Left ventricle myocardium inferior (tissue), 1 donor: ENCODE results near the gene UBE2E3. TPM values are rescaled to one million over a fixed set of nuclear protein-coding genes. Genes with fewer than 3 reads are reported as not detected.

Experiments used
- DNase-seq: peaks from one replicate; pipeline ENCODE4 v3.0.0-alpha.2; 2020
- H3K27ac ChIP-seq: fragments of 200-600 bp; replicated peaks from 2 replicates; pipeline ENCODE4 v1.8.0; 2021
- H3K27me3 ChIP-seq: fragments of 200-600 bp; 2 replicates; pipeline ENCODE4 v1.8.0; 2021; ENCODE audit warnings: low read depth
- H3K36me3 ChIP-seq: fragments of 200-600 bp; 2 replicates; pipeline ENCODE4 v1.8.0; 2021
- H3K4me1 ChIP-seq: fragments of 200-600 bp; 2 replicates; pipeline ENCODE4 v1.8.0; 2021
- H3K4me3 ChIP-seq: fragments of 200-600 bp; 2 replicates; pipeline ENCODE4 v1.8.0; 2021; ENCODE audit warnings: mild to moderate bottlenecking, moderate library complexity
- H3K9me3 ChIP-seq: fragments of 200-600 bp; replicated peaks from 2 replicates; pipeline ENCODE4 v1.8.0; 2021
- CTCF ChIP-seq: fragments of 200-600 bp; IDR thresholded peaks from 2 replicates; pipeline ENCODE4 v1.8.0; 2021; ENCODE audit warnings: antibody characterized with exemption, mild to moderate bottlenecking, borderline replicate concordance
- intact Hi-C: fragments of 100-400 bp; cut with micrococcal nuclease; formaldehyde crosslinking; loops from one replicate; pipeline ENCODE4 v1.11.0; 2022
- total RNA-seq: library from RNA; stranded (reverse); fragmentation: NEBNext Ultra II Directional; extraction: Animal tissue kit (Norgen Biotek cat#: 25700); gene quantifications from one replicate; pipeline ENCODE4 v1.2.1, GENCODE V29; 2021
- donor health status: DM: no; HTN: yes; CAD: no; lungs with severe emphysema.

The UBE2E3 gene
- total RNA-seq, 1 donor from 2014 or later, result 53.5 TPM

- Histone ChIP-seq H3K9me3 (no peaks in the 10 kb centered on the region), H3K4me3 (no peak overlapping the region), H3K36me3 (no peaks in the 10 kb centered on the region), H3K4me1 (no peaks in the 10 kb centered on the region), H3K27me3 (no peaks in the 10 kb centered on the region), H3K27ac (no peak overlapping the region)
- TF ChIP-seq CTCF, result no peak
- intact Hi-C loops, result no loop called here
- DNase-seq, result no peak
These were observed 37.1 kb upstream of the UBE2E3 start for GRCh38 chr2:180943275-180943674.

GRCh38 chr2:180944372-180944771, 36.0 kb upstream of the UBE2E3 start:
- H3K36me3 ChIP-seq, result no peaks in the 10 kb centered on the region
- DNase-seq, result no peak
- intact Hi-C loops, result no loop called here
- no peak overlapping the region for H3K4me3 ChIP-seq
- H3K9me3 ChIP-seq, result no peaks in the 10 kb centered on the region
- H3K27me3 ChIP-seq, result no peaks in the 10 kb centered on the region
- no peak overlapping the region for H3K27ac ChIP-seq
- H3K4me1 ChIP-seq, result no peaks in the 10 kb centered on the region
- no peak for TF ChIP-seq CTCF

- no peak for TF ChIP-seq CTCF
- no peak for DNase-seq
- Histone ChIP-seq H3K36me3 (no peaks in the 10 kb centered on the region), H3K4me3 (no peak overlapping the region), H3K4me1 (no peaks in the 10 kb centered on the region), H3K27ac (no peak overlapping the region), H3K9me3 (no peaks in the 10 kb centered on the region), H3K27me3 (no peaks in the 10 kb centered on the region)
- intact Hi-C loops, result no loop called here
These were observed 33.2 kb upstream of the UBE2E3 start for GRCh38 chr2:180947208-180947689.

- H3K27ac ChIP-seq, result no peak overlapping the region
- intact Hi-C loops, result no loop called here
- TF ChIP-seq CTCF, result no peak
- no peaks in the 10 kb centered on the region for H3K4me1 ChIP-seq
- H3K36me3 ChIP-seq, result no peaks in the 10 kb centered on the region
- DNase-seq, result no peak
- no peaks in the 10 kb centered on the region for H3K27me3 ChIP-seq
- no peaks in the 10 kb centered on the region for H3K9me3 ChIP-seq
- H3K4me3 ChIP-seq, result no peak overlapping the region
These were observed 30.5 kb upstream of the UBE2E3 start for GRCh38 chr2:180949896-180950295.

GRCh38 chr2:180952082-180952481, 28.3 kb upstream of the UBE2E3 start:
- Histone ChIP-seq H3K27ac (no peak overlapping the region), H3K4me3 (no peak overlapping the region), H3K36me3 (no peaks in the 10 kb centered on the region), H3K4me1 (no peaks in the 10 kb centered on the region), H3K9me3 (no peaks in the 10 kb centered on the region), H3K27me3 (no peaks in the 10 kb centered on the region)
- TF ChIP-seq CTCF, result no peak
- no peak for DNase-seq
- intact Hi-C loops, result no loop called here
